RKO (cell line): ENCODE data around the gene DMPK.

ENCODE experiments used
- DNase-seq: peaks from one replicate; pipeline ENCODE4 v3.0.0-alpha.2; 2016; ENCODE audit warnings: low spot score

The DMPK gene

DNA sequence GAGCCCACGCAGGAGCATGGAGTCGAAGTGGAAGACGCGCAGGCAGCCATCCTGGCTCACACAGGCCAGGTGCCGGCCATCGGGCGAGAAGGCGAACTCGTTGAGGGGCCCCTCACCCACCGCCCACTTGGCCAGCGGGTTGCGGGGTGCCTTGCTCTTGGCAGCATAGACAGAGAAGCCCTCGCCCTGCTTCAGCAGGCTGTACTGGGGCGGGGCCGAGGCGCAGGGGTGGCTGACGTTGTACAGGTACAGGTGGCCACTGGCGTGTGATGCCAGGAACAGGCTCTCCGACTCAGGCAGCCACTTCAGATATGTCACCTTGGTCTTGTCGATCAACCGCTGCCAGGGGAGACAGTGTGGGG lies 4.2 kb upstream of the DMPK start:
- no peak for DNase-seq

DNA sequence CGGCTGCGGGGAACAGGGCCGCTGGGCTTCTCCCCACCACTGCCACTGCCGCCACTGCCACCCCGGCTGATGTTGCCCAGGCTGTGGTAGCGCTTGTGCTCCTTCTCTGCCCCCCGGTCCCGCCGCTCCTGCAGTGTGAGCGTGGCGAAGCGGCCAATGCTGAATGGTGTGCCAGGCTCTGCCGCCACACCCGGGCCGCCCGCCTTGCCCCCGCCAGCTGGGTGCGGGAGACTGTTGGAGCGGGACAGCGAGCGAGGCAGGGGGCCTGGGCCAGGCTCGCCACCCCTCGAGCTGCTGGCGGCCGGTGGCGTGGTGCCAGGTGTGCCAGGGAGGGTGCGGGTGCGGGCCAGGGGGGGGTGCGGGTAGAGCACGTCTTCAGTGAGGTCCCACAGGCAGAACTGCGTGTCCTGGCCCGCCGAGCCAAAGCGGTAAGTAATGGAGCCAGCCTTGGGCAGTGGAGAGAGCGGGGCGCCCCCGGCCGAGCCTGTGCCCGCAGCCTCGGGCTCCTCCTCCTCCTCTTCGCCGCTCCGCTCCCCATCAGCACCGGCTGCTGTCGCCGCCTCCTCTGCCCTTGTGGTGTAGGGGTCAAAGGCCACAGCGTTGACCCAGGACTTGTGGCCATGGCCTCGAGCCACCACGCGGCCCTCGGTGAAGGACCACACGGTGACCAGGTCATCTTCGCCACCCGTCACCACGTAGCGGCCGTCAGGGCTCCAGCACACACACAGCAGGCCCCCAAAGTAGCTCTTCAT lies 3.7 kb upstream of the DMPK start:
- no peak for DNase-seq

DNA sequence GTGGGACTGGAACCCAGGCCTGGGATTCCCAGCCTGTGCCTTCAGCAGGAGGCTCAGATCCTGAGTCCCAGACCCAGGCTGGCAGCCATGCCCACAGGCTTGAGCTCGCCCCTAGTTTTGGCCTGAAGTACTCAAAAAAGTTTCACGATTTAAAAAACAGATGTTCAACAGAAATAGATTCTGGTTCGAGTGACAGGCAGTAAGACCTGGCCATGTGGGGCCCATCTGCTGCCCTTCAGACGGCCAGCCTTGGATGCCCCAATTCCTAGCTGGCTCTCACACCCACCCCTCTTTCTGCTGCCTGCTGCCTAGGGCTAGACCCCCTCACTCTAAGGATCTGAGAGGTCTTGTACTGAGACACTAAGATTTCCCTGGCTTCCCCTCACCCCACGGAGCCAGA lies 2.8 kb upstream of the DMPK start:
- no peak for DNase-seq

DNA sequence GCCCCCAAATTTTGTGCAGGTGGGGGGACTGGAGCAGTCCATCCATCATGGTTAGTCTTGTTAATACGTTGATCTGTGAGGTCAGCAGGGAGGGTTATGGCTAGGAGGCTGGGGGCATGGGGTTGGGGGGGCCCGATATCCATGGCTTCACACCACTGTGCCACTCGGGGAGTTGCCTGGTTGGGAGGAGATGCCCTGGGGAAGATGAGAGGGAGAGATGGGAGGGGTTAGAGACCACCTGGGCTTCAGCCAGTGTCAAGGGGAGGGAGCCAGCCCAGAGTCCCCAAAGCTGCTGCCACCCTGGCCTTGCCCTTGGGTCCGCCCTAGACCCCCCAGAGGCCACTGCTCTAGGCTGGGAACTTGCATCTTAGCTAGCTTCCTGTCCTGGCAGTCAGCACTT lies 1.8 kb upstream of the DMPK start:
- DNase-seq = no peak

DNA sequence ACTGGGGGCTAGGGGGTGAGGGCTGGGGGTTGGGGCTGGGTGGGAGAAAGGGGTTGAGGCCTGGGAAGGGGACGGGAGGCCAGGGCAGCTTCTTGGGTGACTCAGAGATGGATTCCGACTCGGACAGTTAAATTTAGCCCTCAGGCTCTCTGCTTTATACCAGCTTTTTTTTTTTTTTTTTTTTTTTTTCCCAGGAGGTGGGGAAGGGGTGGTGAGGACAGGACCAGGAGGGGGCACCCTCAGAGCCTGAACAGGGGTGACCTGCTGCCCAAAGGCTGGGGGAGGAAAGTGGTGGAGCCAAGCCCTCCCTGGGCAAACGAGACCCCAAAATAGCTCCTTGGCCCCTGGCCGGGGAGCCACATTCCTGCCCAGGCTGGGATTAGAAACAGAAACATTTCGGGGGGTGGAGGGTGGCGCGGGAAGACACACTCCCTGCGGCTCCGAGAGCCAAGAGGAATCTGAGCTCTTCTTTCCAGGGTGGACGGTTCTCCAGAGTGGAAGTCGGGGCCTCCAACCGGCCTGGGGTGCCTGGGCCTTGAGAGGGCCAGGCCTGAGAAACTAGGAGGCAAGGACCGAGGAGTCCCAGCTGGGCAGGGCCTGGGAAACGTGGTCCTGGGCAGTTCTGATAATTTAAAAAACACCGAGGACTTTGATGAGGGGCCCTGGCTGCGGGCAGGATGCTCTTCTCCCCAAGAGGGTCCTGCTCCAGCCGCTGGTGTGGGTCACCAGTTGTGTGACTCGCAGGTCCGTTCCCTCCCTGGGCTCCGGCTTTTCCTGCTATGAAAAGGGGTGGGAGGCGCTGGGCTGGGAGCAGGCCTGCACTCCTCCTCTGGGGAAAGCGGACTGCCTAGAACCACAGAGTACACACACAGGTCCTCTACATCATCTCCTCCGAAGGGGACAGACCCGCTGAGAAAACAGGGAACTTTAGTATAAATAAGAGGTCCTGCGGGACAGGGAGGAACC lies 813 bp upstream of the DMPK start:
- DNase-seq = no peak

DNA sequence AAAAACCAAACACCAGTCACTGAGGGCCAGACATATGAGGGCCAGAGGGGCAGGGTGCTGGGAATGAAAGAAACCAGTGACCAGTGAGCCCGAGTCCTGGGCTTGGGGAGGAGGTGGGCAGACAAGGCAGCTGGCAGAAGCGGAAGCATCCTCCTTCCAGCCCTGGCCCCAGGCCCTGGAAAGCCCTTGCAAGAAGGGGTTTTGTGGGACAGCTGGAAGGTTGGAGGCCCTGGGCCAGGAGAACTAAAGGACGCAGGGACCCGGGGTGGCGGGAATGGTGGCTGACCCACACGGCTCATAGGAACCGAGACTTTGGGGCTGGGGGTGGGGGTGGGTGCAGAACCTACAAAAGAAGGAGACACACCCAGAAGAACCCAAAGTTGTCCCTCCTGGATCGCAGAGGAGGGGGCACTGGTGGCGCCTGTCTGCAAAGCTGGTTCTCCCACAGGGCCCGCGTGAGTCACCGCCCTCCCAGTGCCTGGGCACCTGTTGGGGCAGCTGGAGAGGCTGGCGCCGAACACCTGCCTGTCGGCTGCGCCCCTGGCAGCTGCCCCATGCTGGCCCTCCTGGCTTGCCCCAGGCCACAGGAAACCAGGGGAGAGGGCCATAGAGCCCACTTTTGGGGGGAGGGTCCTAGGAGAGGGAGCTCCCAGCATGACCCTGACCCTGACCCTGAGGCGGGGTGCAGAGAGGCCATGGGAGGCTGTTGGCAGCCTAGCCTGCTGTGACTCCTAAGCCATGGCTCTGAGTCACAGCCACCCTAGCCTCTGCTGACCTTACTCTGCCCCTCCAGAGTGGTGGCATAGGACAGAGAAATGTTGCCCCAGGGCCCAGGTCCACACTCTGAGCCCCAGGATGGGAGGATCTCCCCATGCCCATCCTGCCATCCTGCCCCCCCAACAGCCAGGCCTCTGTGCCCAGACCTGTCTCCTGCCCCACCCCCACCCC lies 802 bp downstream of the DMPK start:
- DNase-seq = peak; percentile 43

DNA sequence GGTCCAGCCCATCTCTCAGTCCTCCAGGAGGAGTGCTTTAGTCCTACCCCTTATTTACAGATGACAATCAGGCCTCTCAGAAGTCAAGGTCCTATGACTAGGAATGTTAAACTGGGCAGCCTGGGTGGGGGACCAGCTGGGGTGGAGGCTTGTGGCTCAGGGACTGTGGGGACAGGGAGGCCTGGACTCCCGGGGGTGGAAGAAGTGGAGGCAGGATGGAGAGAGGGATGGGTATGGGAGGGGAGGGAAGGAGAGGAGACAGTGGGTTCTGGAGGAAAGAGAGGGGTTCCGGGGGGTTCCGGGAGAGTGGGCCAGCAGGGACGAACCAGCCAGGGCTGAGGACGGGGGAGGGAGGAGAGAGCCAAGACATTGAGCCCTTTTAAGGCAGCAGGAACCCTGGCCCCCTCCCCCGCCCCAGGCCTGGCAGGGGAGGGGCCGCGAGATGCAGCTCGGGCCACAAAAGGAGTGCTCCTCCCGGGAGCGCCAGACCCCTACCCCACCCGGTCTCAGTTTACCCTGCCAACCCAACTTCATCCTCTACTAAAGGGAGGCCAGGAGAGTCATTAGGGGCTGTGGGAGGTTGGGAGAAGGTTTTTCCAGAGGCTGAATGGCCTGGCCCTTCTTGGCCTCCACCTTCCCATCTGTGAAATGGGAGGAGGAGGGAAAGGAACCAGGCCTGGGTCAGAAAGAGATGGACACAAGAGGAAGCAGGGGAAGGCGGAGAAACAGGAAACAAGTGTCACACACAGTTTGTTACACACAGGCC lies 1.7 kb downstream of the DMPK start:
- DNase-seq = no peak

DNA sequence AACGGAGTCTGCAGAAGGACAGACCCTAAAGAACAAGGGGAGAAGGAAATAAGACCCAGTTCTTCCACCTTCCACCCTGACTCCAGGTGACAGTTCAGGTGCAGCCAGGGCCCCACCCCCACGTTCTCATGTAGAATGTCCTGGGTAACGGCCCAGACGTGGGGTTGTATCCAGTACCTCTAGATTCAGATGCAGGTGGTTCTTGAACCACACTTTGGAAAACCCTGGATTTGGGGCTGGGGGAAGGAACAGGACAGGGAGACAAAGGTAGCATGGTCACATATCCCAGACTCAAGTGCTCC lies 2.2 kb downstream of the DMPK start:
- no peak for DNase-seq

DNA sequence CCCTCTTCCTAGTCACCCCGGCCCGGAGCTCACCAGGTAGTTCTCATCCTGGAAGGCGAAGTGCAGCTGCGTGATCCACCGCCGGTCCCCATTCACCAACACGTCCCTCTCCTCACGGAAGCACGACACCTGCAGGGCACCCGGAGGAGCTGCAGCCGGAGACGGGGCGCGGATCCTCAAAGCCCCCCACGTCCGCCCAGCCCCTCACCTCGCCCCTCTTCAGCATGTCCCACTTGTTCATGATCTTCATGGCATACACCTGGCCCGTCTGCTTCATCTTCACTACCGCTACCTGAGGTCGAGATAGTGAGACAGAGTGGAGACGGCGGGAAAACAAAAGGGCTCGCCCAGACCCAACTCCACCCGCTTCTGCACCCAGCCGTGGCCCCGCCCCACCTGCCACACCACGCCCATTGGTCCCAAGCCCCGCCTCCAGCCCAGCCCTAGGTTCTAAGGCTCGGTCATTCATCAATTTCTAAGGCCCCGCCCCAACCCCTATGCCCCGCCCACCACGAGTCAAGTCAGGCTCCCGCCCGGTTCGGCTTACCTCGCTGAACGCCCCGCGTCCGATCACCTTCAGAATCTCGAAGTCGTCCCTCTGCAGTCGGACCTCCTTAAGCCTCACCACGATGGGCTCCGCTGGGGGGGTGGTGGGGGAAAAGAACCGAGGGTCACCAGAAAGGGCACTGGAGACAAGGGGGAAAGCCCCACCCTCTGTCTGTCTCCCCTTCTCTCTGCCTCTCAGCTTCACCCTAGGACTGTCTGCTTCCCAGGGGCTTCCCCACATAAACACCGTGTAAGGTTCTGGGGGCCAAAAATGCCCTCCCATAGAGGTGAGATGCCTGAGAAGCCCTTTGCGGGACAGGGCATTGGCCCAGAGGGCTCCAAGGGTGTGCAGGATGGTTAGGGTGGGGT lies 2.8 kb downstream of the DMPK start:
- peak; percentile 86 for DNase-seq

DNA sequence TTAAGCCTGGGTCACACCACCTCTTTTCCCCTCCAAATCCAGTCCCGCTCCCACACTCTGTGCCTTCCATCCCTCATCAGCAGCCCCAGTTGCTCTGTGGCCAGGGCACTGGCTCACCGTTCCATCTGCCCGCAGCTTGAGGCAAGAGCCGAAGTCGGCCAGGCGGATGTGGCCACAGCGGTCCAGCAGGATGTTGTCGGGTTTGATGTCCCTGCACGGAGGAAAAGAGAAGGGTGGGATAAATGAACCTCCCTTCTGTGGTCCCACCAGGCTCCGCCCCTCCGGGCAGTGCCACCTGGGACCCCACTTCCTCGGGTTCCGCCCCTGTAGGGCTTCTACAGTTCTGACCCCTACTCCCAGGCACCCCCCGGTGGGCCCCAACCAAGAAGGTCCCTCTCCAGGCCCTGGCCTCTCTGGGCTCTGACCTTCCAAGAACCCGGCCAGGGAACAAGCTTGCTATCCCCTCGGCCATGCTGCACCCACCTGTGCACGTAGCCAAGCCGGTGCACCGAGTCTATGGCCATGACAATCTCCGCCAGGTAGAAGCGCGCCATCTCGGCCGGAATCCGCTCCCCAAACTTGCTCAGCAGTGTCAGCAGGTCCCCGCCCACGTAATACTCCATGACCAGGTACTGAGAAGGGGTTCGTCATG lies 4.2 kb downstream of the DMPK start:
- no peak for DNase-seq

DNA sequence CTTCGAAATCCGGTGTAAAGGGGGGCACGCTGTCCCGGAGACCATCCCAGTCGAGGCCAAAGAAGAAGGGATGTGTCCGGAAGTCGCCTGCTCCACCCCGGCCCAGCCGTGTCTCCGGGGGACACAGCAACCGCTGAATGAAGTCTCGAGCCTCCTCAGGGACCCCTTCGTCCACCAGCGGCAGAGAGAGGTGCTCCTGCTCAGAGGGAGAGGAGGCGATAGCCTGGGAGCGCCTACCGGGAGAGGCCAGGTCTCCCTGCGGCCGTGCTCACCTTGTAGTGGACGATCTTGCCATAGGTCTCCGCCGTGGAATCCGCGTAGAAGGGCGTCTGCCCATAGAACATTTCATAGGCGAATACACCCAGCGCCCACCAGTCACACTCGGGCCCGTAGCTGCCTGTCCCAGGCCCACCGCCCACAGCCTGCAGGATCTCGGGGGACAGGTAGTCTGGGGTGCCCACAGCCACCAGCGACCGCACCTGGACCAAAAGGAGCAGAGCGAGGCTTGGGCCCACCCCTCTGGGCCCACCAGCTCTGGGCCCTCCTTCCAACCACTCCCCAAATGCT lies 4.8 kb downstream of the DMPK start:
- DNase-seq = no peak

DNA sequence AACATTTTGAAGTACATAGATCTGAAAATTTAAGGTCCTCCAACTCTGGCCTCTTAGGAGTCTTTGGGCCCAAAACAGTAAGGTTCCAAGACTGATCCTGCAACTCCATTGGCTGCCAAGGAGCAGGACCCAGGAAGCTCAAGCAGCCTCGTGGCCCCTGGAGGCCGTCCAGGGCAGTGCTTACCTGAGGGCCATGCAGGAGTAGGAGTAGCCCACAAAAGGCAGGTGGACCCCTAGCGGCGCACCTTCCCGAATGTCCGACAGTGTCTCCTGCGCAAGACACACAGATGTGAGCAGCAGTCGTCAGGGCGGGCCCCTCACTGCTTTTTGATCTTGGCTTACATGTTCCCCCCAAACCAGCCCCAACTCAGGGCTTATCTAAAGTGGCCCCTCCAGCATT lies 7.5 kb downstream of the DMPK start:
- no peak for DNase-seq

DNA sequence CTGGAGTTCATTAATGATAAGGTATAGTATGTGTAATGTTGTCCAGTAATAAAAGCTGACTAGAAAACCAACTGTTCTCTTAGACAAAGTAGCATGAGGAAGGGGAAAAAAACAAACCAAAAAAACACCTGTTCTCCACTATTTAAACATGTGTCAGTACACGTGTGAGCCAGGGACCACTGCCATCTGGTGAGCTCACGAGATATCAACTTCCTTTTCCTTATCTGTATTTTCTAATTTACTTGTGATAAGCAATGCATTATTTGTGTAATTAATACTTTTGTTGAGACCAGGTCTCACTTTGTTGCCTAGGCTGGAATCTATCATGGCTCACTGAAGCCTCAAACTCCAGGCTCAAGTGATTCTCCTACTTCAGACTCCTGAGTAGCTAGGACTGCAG lies 8.9 kb downstream of the DMPK start:
- DNase-seq = no peak

DNA sequence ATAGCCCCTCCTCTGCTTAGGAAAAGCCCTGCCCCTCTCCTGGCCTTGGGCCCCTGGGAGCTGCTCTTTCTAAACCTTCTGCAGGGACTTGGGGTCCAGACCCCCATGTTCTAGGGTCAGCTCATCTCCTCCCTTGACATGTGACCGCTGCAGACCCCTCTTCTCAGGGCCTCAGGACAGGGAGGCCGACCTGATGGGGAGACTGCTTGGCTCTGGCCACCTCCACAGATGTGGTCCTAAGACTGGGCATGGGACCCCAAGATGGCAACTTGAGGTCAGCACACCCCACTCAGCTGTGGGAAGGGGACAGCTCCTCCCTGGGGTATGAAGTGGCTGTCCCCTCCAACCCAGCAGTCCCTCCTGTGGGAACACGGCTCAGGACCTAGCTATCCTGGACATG lies 9.4 kb downstream of the DMPK start:
- DNase-seq = no peak

DNA sequence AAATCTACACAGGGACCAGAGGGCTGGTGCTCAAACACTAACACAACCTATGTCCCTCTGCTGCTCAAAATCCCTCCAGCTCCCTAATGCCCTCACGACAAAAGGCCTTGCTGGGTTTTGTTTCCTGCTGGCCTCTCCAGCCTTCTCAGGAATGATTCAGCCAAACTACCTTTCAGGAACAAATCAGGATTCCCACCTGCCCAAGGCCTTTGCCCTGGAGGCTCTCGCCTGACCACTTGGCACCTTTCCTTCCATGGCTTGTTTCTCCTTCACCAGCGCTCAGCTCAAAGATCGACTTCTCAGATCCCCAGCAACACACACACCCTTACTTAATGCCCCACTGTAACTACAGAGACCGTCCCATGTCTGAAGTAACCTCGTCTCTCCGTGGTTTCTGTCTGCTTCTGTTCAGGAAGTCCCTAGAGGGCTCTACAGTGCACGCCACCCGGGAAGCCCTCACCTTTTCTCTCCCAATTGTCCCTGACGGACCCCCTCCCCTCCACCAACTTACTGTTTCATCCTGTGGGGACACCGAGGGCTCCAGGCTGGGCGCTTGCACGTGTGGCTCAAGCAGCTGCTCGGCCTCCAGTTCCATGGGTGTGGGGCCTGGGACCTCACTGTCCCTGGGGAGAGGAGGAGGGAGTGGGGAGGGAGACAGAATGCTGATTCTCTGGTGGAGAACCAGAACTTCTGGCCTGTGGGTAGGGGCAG lies 10.0 kb downstream of the DMPK start:
- DNase-seq = no peak

DNA sequence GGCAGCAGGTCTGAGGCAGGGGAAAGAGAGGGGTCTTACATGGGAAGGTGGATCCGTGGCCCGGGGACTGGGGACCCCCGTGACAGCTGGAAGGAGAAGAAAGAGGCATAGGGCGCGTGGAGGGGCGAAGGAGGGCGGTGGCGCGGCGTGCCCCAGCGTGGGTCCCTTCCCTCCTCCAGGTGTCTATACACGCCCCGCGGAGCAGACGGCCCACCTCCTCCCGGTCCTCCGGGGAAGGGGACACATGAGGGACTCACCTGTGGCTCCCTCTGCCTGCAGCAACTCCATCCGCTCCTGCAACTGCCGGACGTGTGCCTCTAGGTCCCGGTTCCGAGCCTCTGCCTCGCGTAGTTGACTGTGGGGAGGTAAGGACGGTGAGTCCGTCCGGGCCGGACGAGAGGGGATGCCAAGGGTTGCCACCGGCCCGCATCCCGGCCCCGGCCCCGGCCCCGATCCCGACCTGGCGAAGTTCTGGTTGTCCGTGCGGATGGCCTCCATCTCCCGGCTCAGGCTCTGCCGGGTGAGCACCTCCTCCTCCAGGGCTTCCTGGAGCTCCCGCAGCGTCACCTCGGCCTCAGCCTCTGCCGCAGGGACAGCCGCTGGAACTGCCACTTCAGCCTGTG lies 10.9 kb downstream of the DMPK start:
- DNase-seq = no peak

DNA sequence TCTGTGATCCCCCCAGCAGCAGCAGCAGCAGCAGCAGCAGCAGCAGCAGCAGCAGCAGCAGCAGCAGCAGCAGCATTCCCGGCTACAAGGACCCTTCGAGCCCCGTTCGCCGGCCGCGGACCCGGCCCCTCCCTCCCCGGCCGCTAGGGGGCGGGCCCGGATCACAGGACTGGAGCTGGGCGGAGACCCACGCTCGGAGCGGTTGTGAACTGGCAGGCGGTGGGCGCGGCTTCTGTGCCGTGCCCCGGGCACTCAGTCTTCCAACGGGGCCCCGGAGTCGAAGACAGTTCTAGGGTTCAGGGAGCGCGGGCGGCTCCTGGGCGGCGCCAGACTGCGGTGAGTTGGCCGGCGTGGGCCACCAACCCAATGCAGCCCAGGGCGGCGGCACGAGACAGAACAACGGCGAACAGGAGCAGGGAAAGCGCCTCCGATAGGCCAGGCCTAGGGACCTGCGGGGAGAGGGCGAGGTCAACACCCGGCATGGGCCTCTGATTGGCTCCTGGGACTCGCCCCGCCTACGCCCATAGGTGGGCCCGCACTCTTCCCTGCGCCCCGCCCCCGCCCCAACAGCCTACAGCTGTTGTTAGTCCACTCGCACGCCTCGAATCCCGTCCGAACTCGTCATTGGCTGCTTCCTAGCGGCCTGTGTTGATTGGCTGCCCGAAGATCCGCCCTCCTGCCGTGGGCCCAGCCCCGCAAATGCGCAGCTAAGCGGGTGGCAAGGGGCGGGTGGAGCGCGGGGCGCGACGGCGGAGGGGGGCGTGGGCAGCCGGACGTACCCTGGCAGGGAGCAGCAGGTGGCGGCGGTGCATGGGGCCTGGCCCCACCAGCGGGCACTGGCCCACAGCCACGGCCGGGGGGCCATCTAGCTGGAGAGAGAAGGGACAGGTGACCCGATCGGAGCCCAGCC lies 11.8 kb downstream of the DMPK start:
- DNase-seq = peak; percentile 97

DNA sequence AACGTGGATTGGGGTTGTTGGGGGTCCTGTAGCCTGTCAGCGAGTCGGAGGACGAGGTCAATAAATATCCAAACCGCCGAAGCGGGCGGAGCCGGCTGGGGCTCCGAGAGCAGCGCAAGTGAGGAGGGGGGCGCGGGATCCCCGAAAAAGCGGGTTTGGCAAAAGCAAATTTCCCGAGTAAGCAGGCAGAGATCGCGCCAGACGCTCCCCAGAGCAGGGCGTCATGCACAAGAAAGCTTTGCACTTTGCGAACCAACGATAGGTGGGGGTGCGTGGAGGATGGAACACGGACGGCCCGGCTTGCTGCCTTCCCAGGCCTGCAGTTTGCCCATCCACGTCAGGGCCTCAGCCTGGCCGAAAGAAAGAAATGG lies 12.5 kb downstream of the DMPK start:
- DNase-seq = peak; percentile 72
